HepG2 (cell line): ENCODE results near the gene PTGIS. TPM values are rescaled to one million over a fixed set of nuclear protein-coding genes. Genes with fewer than 3 reads are reported as not detected.

Experiments used
- ARNTL ChIP-seq: sonication (generic); formaldehyde crosslinking; IDR thresholded peaks from 2 replicates; pipeline ENCODE4 v1.4.0; 2020; ENCODE audit warnings: mild to moderate bottlenecking, missing genetic modification reagents
- HCFC1 ChIP-seq: fragments of 150-350 bp; IDR thresholded peaks from 2 replicates; pipeline ENCODE4 v1.6.1; 2014; ENCODE audit warnings: low read depth, low read length
- HMGA1 ChIP-seq: sonication (generic); formaldehyde crosslinking; conservative IDR thresholded peaks from 2 replicates; pipeline ENCODE4 v1.4.0; 2020; ENCODE audit warnings: missing genetic modification reagents
- HNRNPL ChIP-seq: fragments of 200-400 bp; formaldehyde crosslinking; IDR thresholded peaks from 2 replicates; pipeline ENCODE4 v1.6.1; 2017; ENCODE audit warnings: mild to moderate bottlenecking, low read depth, low read length
- IKZF1 ChIP-seq: fragments of 450-650 bp; IDR thresholded peaks from 2 replicates; pipeline ENCODE4 v1.7.1; 2016
- KMT2B ChIP-seq: IDR thresholded peaks from 2 replicates; pipeline ENCODE4 v1.6.1; 2016; ENCODE audit warnings: missing genetic modification reagents, missing compliant biosample characterization
- RBFOX2 ChIP-seq: fragments of 200-400 bp; formaldehyde crosslinking; IDR thresholded peaks from 2 replicates; pipeline ENCODE4 v1.6.1; 2017; ENCODE audit warnings: low read depth, mild to moderate bottlenecking, low read length
- RFX1 ChIP-seq: fragments of 450-650 bp; IDR thresholded peaks from 2 replicates; pipeline ENCODE4 v1.6.1; 2017
- STAG1 ChIP-seq: sonication (generic); formaldehyde crosslinking; IDR thresholded peaks from 2 replicates; pipeline ENCODE4 v1.4.0; 2020; ENCODE audit warnings: missing genetic modification reagents
- ZFP36L1 ChIP-seq: sonication (generic); formaldehyde crosslinking; IDR thresholded peaks from 2 replicates; pipeline ENCODE4 v1.8.0; 2022; ENCODE audit warnings: mild to moderate bottlenecking, missing genetic modification reagents, moderate library complexity
- ZNF251 ChIP-seq: sonication (generic); formaldehyde crosslinking; IDR thresholded peaks from 2 replicates; pipeline ENCODE4 v1.9.0; 2021; ENCODE audit warnings: mild to moderate bottlenecking, missing genetic modification reagents
- ZNF724P ChIP-seq: sonication (generic); formaldehyde crosslinking; IDR thresholded peaks from 2 replicates; pipeline ENCODE4 v1.8.0; 2022; ENCODE audit warnings: missing genetic modification reagents, borderline replicate concordance
- ZNF891 ChIP-seq: sonication (generic); formaldehyde crosslinking; IDR thresholded peaks from 2 replicates; pipeline ENCODE4 v1.5.0; 2020; ENCODE audit warnings: mild to moderate bottlenecking, missing genetic modification reagents
- ZSCAN12 ChIP-seq: sonication (generic); formaldehyde crosslinking; IDR thresholded peaks from 2 replicates; pipeline ENCODE4 v1.9.0; 2021; ENCODE audit warnings: mild to moderate bottlenecking, missing genetic modification reagents
- ZSCAN22 ChIP-seq: sonication (generic); formaldehyde crosslinking; IDR thresholded peaks from 2 replicates; pipeline ENCODE4 v1.4.0; 2020; ENCODE audit warnings: mild to moderate bottlenecking, missing genetic modification reagents
- ZSCAN31 ChIP-seq: sonication (generic); formaldehyde crosslinking; IDR thresholded peaks from 2 replicates; pipeline ENCODE4 v1.5.0; 2020; ENCODE audit warnings: low read depth, mild to moderate bottlenecking, missing genetic modification reagents
- polyA plus RNA-seq, 8 experiments: library from polyadenylated mRNA; depleted of rRNA in 3 of 8; stranded (reverse) in 7 of 8; unstranded in 1 of 8; fragments of >200 nt; fragmentation: Illumina TruSeq in 4 of 8; extraction: Trizol in 4 of 8; gene quantifications; 2 replicates each; pipeline versions ENCODE4 v1.2.1 to v1.2.3, GENCODE V29; 2011 to 2016; ENCODE audit warnings: low read depth in 4 of 8, missing spikeins in 1 of 8, mixed read lengths in 1 of 8; ENCODE audit not compliant: insufficient read depth in 1 of 8
- total RNA-seq, 5 experiments: library from RNA; depleted of rRNA; stranded (reverse); fragments of >200 nt; fragmentation: Illumina TruSeq; extraction: Trizol; gene quantifications; 2 replicates each; pipeline ENCODE4 v1.2.3, GENCODE V29; 2016; ENCODE audit warnings: low read depth in 1 of 5
- TF ChIP-seq, protein P1 (sequence below): sonication (generic); formaldehyde crosslinking; IDR thresholded peaks from 2 replicates; pipeline ENCODE4 v1.4.0; 2020; ENCODE audit warnings: missing genetic modification reagents, borderline replicate concordance

PTGIS gene
- total and polyA plus RNA-seq, 2 of the 13 experiments (the other 11 are each of a cell fraction or from before 2014, with no cell fraction given), result not detected

- no peak for TF ChIP-seq HNRNPL
- no peak for TF ChIP-seq HCFC1
- TF ChIP-seq IKZF1, result no peak
- 0 out of 2 replicates have a peak, but pooled peaks have one; percentile 81 for TF ChIP-seq ZSCAN31
- TF ChIP-seq ZNF891 (CRISPR knock-in tag), result peak; percentile 99
- no peak for TF ChIP-seq RBFOX2
- no peak for TF ChIP-seq ZNF251 (CRISPR knock-in tag)
- no peak for TF ChIP-seq ZSCAN12 (CRISPR knock-in tag)
- no peak for TF ChIP-seq KMT2B (CRISPR knock-in tag)
- TF ChIP-seq ZNF724P (CRISPR knock-in tag), result 0 out of 2 replicates have a peak, but pooled peaks have one; percentile 62
- no peak for TF ChIP-seq ZFP36L1 (CRISPR knock-in tag)
- TF ChIP-seq RFX1, result no peak
- TF ChIP-seq ZSCAN22 (CRISPR knock-in tag), result no peak
- TF ChIP-seq ARNTL (CRISPR knock-in tag), result no peak
- TF ChIP-seq STAG1 (CRISPR knock-in tag), result peak; percentile 100
- no peak for TF ChIP-seq HMGA1 (CRISPR knock-in tag)
- TF ChIP-seq, protein P1, sequence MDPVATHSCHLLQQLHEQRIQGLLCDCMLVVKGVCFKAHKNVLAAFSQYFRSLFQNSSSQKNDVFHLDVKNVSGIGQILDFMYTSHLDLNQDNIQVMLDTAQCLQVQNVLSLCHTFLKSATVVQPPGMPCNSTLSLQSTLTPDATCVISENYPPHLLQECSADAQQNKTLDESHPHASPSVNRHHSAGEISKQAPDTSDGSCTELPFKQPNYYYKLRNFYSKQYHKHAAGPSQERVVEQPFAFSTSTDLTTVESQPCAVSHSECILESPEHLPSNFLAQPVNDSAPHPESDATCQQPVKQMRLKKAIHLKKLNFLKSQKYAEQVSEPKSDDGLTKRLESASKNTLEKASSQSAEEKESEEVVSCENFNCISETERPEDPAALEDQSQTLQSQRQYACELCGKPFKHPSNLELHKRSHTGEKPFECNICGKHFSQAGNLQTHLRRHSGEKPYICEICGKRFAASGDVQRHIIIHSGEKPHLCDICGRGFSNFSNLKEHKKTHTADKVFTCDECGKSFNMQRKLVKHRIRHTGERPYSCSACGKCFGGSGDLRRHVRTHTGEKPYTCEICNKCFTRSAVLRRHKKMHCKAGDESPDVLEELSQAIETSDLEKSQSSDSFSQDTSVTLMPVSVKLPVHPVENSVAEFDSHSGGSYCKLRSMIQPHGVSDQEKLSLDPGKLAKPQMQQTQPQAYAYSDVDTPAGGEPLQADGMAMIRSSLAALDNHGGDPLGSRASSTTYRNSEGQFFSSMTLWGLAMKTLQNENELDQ (CRISPR knock-in tag), result peak; percentile 27; the same call in 1 of the 2 replicates
Observed at GRCh38 chr20:49608752-49609670, 41.1 kb upstream of the PTGIS start (continued).
